Upper lobe of left lung (tissue), 6 donors: ENCODE data around the gene ARHGAP12. TPM values are rescaled to one million over a fixed set of nuclear protein-coding genes. Genes with fewer than 3 reads are reported as not detected.

Experiments used
- ATAC-seq, 2 donors: fragments of 200-7000 bp; cut with Tn5 transposase; one replicate each; pipeline ENCODE4 v1.9.1; 2022; ENCODE audit warnings: mild to moderate bottlenecking in 2 of 2, moderate library complexity in 2 of 2; ENCODE audit not compliant: low FRiP score in 2 of 2
- DNase-seq, 2 donors: peaks; one replicate each; pipeline ENCODE4 v3.0.0-alpha.2; 2019 to 2020
- H3K27ac ChIP-seq, 4 donors: fragments of 200-600 bp; sonication (generic); one replicate each; pipeline ENCODE4 v1.5.1; 2016 to 2019
- H3K27me3 ChIP-seq, 4 donors: fragments of 200-600 bp; sonication (generic); one replicate each; pipeline ENCODE4 v1.5.1; 2017 to 2019
- H3K36me3 ChIP-seq, 4 donors: fragments of 200-600 bp; sonication (generic); one replicate each; pipeline ENCODE4 v1.5.1; 2016 to 2019
- H3K4me1 ChIP-seq, 4 donors: fragments of 200-600 bp; sonication (generic); one replicate each; pipeline ENCODE4 v1.5.1; 2018 to 2019
- H3K4me3 ChIP-seq, 4 donors: fragments of 200-600 bp; sonication (generic); one replicate each; pipeline ENCODE4 v1.5.1; 2017 to 2019; ENCODE audit warnings: mild to moderate bottlenecking in 2 of 4, moderate library complexity in 1 of 4
- H3K9me3 ChIP-seq, 4 donors: fragments of 200-600 bp; sonication (generic); one replicate each; pipeline ENCODE4 v1.5.1; 2018 to 2019
- CTCF ChIP-seq, 6 experiments: fragments of 450-650 bp in 4 of 6; fragments of 200-600 bp in 2 of 6; sonication (generic) in 2 of 6; IDR thresholded peaks; one replicate each; pipeline ENCODE4 v1.5.1; 2016 to 2019; ENCODE audit warnings: antibody characterized with exemption in 6 of 6
- EP300 ChIP-seq, 4 donors: sonication (generic); formaldehyde crosslinking; IDR thresholded peaks; one replicate each; pipeline ENCODE4 v1.5.1; 2017; ENCODE audit warnings: antibody characterized with exemption in 4 of 4, control low read depth in 2 of 4
- POLR2A ChIP-seq, 4 donors: fragments of 450-650 bp; IDR thresholded peaks; one replicate each; pipeline ENCODE4 v1.5.1; 2016 to 2017; ENCODE audit warnings: antibody characterized with exemption in 4 of 4, mild to moderate bottlenecking in 2 of 4
- POLR2AphosphoS5 ChIP-seq, 2 donors: sonication (generic); formaldehyde crosslinking; IDR thresholded peaks; one replicate each; pipeline ENCODE4 v1.5.1; 2017; ENCODE audit warnings: antibody characterized with exemption in 2 of 2
- WGBS, 2 donors: methylation state at CpG; one replicate each; pipeline ENCODE4 v1.1.5; 2017 to 2018; 5-methylcytosine and 5-hydroxymethylcytosine counted together
- total RNA-seq, 6 donors: library from RNA; depleted of rRNA in 4 of 6; stranded (reverse); fragments of >200 nt in 4 of 6; gene quantifications; one replicate each; pipeline versions ENCODE4 v1.1.0 to v1.2.1, GENCODE V29; 2016 to 2021
- donor health status: DM: no; HTN: no; CAD: no; lungs with moderate emphysema.
- donor health status: DM: no; HTN: yes; CAD: no; lungs with severe emphysema.

ARHGAP12 gene
- total RNA-seq, 6 donors from 2014 or later, result 16.8 to 63.2 (median 29.7) TPM

DNA sequence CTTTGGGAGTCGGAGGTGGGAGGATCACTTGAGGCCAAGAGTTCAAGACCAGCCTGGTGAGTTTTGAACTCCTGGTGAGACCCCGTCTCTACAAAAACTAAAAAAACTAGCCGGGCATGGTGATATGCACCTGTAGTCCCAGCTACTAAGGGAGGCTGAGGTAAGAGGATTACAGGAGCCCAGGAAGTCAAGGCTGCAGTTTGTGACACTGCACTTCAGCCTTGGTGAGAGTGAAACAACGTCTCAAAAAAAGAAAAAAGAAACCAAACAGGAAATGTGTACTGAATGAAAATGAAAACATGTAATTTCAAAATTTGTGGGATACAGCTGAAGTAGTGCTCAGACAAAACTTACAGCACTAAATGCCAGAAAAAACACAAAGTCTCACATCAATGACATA, 7.6 kb downstream of the ARHGAP12 start:
- Histone ChIP-seq H3K4me3 (no peak overlapping the region), H3K4me1 (peaks cover 9 to 23% (median 11%) of the 10 kb centered on the region in 4 donors), H3K36me3 (no peaks in the 10 kb centered on the region), H3K27ac (no peak overlapping the region), H3K9me3 (no peaks in the 10 kb centered on the region), H3K27me3 (no peaks in the 10 kb centered on the region)
- TF ChIP-seq POLR2AphosphoS5 (IDR thresholded peaks at IDR 0.05), result no peak
- 44 to 47% methylated on average over 4 of the region's 4 CpGs for WGBS, 2 donors
- DNase-seq (no peak), ATAC-seq (no peak)

- TF ChIP-seq EP300 (IDR thresholded peaks at IDR 0.05) (no peak), POLR2A (IDR thresholded peaks at IDR 0.05) (no peak), CTCF (IDR thresholded peaks at IDR 0.05) (no peak)
- no peaks in the 10 kb centered on the region for H3K9me3 ChIP-seq
- ATAC-seq (no peak), DNase-seq (no peak)
- no peak overlapping the region for H3K4me3 ChIP-seq
- no peaks in the 10 kb centered on the region for H3K36me3 ChIP-seq
- H3K27me3 ChIP-seq, result no peaks in the 10 kb centered on the region
- 79 to 84% methylated on average over 2 of the region's 2 CpGs for WGBS, 2 donors
- H3K27ac ChIP-seq, result no peak overlapping the region
- peaks cover 7 to 21% (median 10%) of the 10 kb centered on the region in 4 donors for H3K4me1 ChIP-seq
These were observed 8.1 kb downstream of the ARHGAP12 start for GRCh38 chr10:31920538-31920937.

- 68 to 78% methylated on average over 2 of the region's 2 CpGs for WGBS, 2 donors
- H3K27me3 ChIP-seq, result no peaks in the 10 kb centered on the region
- peaks cover 9 to 13% (median 9%) of the 10 kb centered on the region in 4 donors for H3K4me1 ChIP-seq
- no peak for ATAC-seq
- H3K27ac ChIP-seq, result no peak overlapping the region
- no peak for DNase-seq
- TF ChIP-seq EP300 (IDR thresholded peaks at IDR 0.05) (no peak), POLR2A (IDR thresholded peaks at IDR 0.05) (no peak), POLR2AphosphoS5 (IDR thresholded peaks at IDR 0.05) (no peak), CTCF (IDR thresholded peaks at IDR 0.05) (no peak)
- no peaks in the 10 kb centered on the region for H3K36me3 ChIP-seq
- no peaks in the 10 kb centered on the region for H3K9me3 ChIP-seq
- H3K4me3 ChIP-seq, result no peak overlapping the region
These were observed 9.8 kb downstream of the ARHGAP12 start for GRCh38 chr10:31918671-31919409.

DNA sequence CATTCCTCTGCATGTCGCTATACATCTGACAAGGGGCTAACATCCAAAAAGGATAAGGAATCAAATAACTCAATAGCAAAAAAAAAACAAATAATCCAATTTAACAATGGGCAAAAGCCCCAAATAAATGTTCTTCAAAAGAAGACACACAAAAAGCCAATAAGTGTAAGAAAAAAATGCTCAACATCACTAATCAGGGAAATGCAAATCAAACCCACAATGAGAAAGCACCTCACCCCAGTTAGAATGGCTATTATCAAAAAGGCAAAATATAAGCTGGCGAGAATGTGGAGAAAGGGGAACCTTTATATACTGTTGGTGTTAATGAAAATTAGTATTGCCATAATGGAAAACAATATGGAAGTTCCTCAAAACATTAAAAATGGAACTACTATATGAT, 14.3 kb downstream of the ARHGAP12 start:
- 94 to 97% methylated on average over 2 of the region's 2 CpGs for WGBS, 2 donors
- Histone ChIP-seq H3K9me3 (no peaks in the 10 kb centered on the region), H3K4me3 (no peak overlapping the region), H3K4me1 (peaks cover 9 to 23% (median 19%) of the 10 kb centered on the region in 4 donors), H3K27me3 (no peaks in the 10 kb centered on the region), H3K27ac (no peak overlapping the region), H3K36me3 (no peaks in the 10 kb centered on the region)
- DNase-seq (no peak), ATAC-seq (no peak)
- no peak for TF ChIP-seq POLR2AphosphoS5 (IDR thresholded peaks at IDR 0.05)
- no peak for TF ChIP-seq POLR2A (IDR thresholded peaks at IDR 0.05)
- TF ChIP-seq EP300 (IDR thresholded peaks at IDR 0.05), result no peak
- no peak for TF ChIP-seq CTCF (IDR thresholded peaks at IDR 0.05)

GRCh38 chr10:31912898-31913850, 15.5 kb downstream of the ARHGAP12 start:
- H3K27ac ChIP-seq, result peak overlapping the region in 2 of 4 donors; percentile 9 to 11
- TF ChIP-seq CTCF (IDR thresholded peaks at IDR 0.05), result no peak
- no peak for TF ChIP-seq POLR2A (IDR thresholded peaks at IDR 0.05)
- no peak for TF ChIP-seq POLR2AphosphoS5 (IDR thresholded peaks at IDR 0.05)
- no peak for TF ChIP-seq EP300 (IDR thresholded peaks at IDR 0.05)
- WGBS, 2 donors, result 49 to 57% methylated on average over 10 of the region's 10 CpGs
- no peak overlapping the region for H3K4me3 ChIP-seq
- ATAC-seq (no peak), DNase-seq (no peak)
- peaks cover 9 to 22% (median 16%) of the 10 kb centered on the region in 4 donors for H3K4me1 ChIP-seq
- H3K27me3 ChIP-seq, result no peaks in the 10 kb centered on the region
- peaks cover 0 to 7% (median 0%) of the 10 kb centered on the region in 4 donors for H3K36me3 ChIP-seq
- no peaks in the 10 kb centered on the region for H3K9me3 ChIP-seq
